Activated B cell treated with CpG ODN at 0.5 μM for 24 hours (primary cell): Measurements from ENCODE around the gene FAM120B. TPM values are rescaled to one million over a fixed set of nuclear protein-coding genes. Genes with fewer than 3 reads are reported as not detected.

Source experiments
- ATAC-seq: fragments of 200-7000 bp; cut with Tn5 transposase; one replicate; pipeline ENCODE4 v1.10.0; 2021; ENCODE audit warnings: low read depth, mild to moderate bottlenecking, moderate library complexity
- CTCF ChIA-PET: fragments of 350-600 bp; sonication (Branson Sonifier 250); formaldehyde crosslinking; loops from one replicate; lab custom pipeline; 2021; ENCODE audit warnings: antibody characterized with exemption; lab: Charles Lee
- POLR2A ChIA-PET: fragments of 350-600 bp; sonication (Branson Sonifier 250); formaldehyde crosslinking; loops from one replicate; lab custom pipeline; 2021; ENCODE audit warnings: antibody characterized with exemption; lab: Charles Lee
- DNase-seq: peaks from one replicate; pipeline ENCODE4 v3.0.0; 2022
- H3K27ac Mint-ChIP-seq: one replicate; pipeline ENCODE4 v1.8.0; 2020; ENCODE audit warnings: mixed read lengths
- H3K27me3 Mint-ChIP-seq: one replicate; pipeline ENCODE4 v1.8.0; 2021; ENCODE audit warnings: mixed read lengths
- H3K36me3 Mint-ChIP-seq: one replicate; pipeline ENCODE4 v1.8.0; 2021; ENCODE audit warnings: low read depth, mixed read lengths
- H3K4me1 Mint-ChIP-seq: one replicate; pipeline ENCODE4 v1.8.0; 2021; ENCODE audit warnings: mixed read lengths
- H3K4me3 Mint-ChIP-seq: one replicate; pipeline ENCODE4 v1.8.0; 2020; ENCODE audit warnings: mild to moderate bottlenecking, mixed read lengths
- H3K9me3 Mint-ChIP-seq: one replicate; pipeline ENCODE4 v1.8.0; 2020; ENCODE audit warnings: mixed read lengths
- intact Hi-C: fragments of 100-400 bp; cut with micrococcal nuclease; formaldehyde crosslinking; loops from one replicate; pipeline ENCODE4 v1.15.1; 2024
- total RNA-seq: library from RNA; stranded (reverse); gene quantifications from 2 replicates; pipeline ENCODE4 v1.2.3, GENCODE V29; 2022
- TF ChIP-seq, protein P1 (sequence below): fragments of 200-600 bp; IDR thresholded peaks from one replicate; pipeline ENCODE4 v1.8.0; 2022; ENCODE audit warnings: antibody characterized with exemption, mild to moderate bottlenecking

FAM120B gene
- total RNA-seq, 1 donor from 2014 or later = 35.1 TPM

GRCh38 chr6:170283212-170284081 lies 23.1 kb upstream of the FAM120B start:
- DNase-seq (no peak), ATAC-seq (no peak)
- ChIA-PET CTCF (no interaction called here), POLR2A (no interaction called here)
- TF ChIP-seq, protein P1, sequence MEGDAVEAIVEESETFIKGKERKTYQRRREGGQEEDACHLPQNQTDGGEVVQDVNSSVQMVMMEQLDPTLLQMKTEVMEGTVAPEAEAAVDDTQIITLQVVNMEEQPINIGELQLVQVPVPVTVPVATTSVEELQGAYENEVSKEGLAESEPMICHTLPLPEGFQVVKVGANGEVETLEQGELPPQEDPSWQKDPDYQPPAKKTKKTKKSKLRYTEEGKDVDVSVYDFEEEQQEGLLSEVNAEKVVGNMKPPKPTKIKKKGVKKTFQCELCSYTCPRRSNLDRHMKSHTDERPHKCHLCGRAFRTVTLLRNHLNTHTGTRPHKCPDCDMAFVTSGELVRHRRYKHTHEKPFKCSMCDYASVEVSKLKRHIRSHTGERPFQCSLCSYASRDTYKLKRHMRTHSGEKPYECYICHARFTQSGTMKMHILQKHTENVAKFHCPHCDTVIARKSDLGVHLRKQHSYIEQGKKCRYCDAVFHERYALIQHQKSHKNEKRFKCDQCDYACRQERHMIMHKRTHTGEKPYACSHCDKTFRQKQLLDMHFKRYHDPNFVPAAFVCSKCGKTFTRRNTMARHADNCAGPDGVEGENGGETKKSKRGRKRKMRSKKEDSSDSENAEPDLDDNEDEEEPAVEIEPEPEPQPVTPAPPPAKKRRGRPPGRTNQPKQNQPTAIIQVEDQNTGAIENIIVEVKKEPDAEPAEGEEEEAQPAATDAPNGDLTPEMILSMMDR = no peak
- Mint-ChIP-seq H3K9me3 (no peaks in the 10 kb centered on the region), H3K27me3 (peaks cover 31% of the 10 kb centered on the region), H3K36me3 (no peaks in the 10 kb centered on the region), H3K4me1 (peaks cover 25% of the 10 kb centered on the region), H3K27ac (no peak overlapping the region), H3K4me3 (no peak overlapping the region)
- intact Hi-C loops = no loop called here

- ATAC-seq = no peak
Observed at GRCh38 chr6:170284126-170284773, 22.3 kb upstream of the FAM120B start.

DNA sequence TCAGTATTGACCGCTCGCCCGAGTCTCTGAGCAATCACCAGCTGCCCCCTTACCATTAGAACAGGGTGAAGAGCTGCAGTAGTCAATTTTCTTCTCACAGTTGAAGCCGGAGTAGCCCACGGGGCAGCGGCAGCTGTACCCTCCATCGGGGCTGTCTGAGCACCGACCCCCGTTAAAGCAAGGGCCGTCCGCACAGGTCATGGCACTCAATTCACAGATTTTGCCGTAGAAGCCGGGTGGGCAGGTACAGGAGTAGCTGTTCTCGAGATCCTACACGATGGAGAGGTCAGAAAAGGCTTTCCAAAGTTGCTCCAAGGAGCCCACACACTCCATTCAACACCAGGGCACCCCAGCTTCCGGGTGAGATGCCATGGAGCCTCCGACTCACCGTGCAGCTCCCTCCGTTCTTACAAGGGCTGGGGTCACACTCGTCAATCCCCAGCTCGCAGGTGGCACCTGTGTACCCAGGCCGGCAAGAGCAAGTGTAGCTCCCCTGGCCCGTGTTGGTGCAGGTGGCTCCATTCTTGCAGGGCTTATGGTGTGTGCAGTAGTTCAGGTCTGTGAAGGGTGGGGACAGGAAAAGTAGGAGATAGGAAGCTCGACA lies 21.6 kb upstream of the FAM120B start:
- no peaks in the 10 kb centered on the region for H3K9me3 Mint-ChIP-seq
- CTCF ChIA-PET = no interaction called here
- no peak for DNase-seq
- H3K27me3 Mint-ChIP-seq = peaks cover 37% of the 10 kb centered on the region
- TF ChIP-seq, protein P1 = no peak
- ATAC-seq = no peak
- intact Hi-C loops = no loop called here
- POLR2A ChIA-PET = no interaction called here
- no peak overlapping the region for H3K27ac Mint-ChIP-seq
- H3K36me3 Mint-ChIP-seq = no peaks in the 10 kb centered on the region
- no peak overlapping the region for H3K4me3 Mint-ChIP-seq
- H3K4me1 Mint-ChIP-seq = peaks cover 18% of the 10 kb centered on the region

More at GRCh38 chr6:170284126-170284773, 22.3 kb upstream of the FAM120B start:
- no peaks in the 10 kb centered on the region for H3K36me3 Mint-ChIP-seq
- ChIA-PET POLR2A (no interaction called here), CTCF (no interaction called here)
- intact Hi-C loops = no loop called here
- DNase-seq = no peak
- H3K27me3 Mint-ChIP-seq = peaks cover 37% of the 10 kb centered on the region
- H3K4me3 Mint-ChIP-seq = no peak overlapping the region
- no peak overlapping the region for H3K27ac Mint-ChIP-seq
- peaks cover 23% of the 10 kb centered on the region for H3K4me1 Mint-ChIP-seq
- TF ChIP-seq, protein P1 = no peak
- H3K9me3 Mint-ChIP-seq = no peaks in the 10 kb centered on the region

GRCh38 chr6:170285482-170285881 lies 21.1 kb upstream of the FAM120B start:
- intact Hi-C loops = no loop called here
- Mint-ChIP-seq H3K36me3 (no peaks in the 10 kb centered on the region), H3K27me3 (peaks cover 40% of the 10 kb centered on the region), H3K9me3 (no peaks in the 10 kb centered on the region), H3K4me3 (no peak overlapping the region), H3K27ac (no peak overlapping the region), H3K4me1 (peaks cover 18% of the 10 kb centered on the region)
- CTCF ChIA-PET = no interaction called here
- no peak for ATAC-seq
- TF ChIP-seq, protein P1 = no peak
- DNase-seq = no peak
- POLR2A ChIA-PET = no interaction called here
